HG03039 (cell line): ENCODE measurements around the gene PDE4DIP.
"Not testable (repeated sequence)": the region's sequence is repeated elsewhere in the genome, so short reads cannot be mapped to it uniquely, and the experiment has no call there.

Experiments
- ATAC-seq: cut with Tn5 transposase; IDR thresholded peaks from one replicate; pipeline ENCODE4 v1.9.1; 2021; ENCODE audit warnings: mild to moderate bottlenecking, moderate library complexity; ENCODE audit not compliant: unreplicated experiment

The PDE4DIP gene

GRCh38 chr1:148868924-148869633 is 24.9 kb downstream of the PDE4DIP start:
- not testable (repeated sequence) for ATAC-seq

DNA sequence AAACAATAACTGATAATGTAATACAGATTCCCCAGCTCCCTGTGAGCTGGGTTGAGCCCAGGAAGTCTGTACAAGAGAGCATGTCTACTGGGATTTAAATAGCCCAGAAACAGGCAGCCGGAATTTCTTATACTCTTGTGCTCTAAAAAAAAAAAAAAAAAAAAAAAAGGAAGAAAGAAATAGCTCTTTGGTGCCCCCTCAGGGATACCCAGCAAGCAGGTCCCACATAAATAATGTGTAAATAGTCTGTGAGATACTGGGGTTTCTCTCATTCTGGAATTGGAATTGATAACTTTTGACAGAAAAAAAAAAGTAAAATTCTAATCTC is 25.4 kb downstream of the PDE4DIP start:
- ATAC-seq = not testable (repeated sequence)

DNA sequence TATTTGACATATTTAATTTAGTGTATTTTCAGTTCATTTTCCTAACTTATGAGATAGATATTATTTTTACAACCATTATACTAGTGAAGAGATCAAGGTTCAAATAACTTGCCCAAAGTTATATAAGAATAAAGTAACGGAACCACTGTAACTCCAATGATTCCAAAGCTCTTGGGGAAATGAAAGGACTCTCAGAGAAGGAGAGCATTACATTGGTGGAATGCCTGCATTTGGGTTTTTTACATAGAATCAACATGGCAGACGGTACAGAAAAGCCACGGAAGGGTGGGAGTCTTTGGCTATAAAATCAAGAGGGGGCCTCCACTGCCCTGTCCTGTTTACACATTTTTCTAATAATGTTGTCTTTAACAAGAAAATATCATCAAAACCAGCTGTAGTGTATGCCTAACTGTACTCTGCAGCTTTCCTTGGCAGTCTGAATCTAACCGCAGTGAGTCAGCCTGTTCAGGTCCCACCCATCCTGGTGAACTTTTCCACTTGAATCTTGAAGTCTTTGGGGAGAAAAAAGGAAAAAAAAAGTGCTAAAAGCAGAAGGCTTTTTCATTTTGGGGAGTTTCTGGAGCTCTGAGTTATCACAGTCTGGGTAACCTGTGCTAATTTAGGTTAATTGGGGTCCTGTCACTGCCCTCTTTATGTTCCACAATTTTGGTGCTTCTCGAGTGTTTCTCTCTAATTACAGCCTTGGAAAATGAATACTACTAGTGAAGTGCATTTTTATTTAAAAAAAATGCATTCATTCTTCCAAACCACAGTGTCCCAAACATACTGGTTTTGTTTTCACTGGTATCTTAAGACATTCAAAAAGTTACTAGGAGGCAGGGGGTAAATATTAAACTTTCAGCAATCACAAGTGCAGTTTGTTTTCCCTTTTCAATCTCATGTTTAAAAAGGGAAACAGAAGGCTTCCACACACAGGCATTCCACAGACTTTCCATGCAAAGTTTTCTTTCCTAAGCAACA is 30.5 kb downstream of the PDE4DIP start:
- not testable (repeated sequence) for ATAC-seq

GRCh38 chr1:148879812-148880416 is 35.7 kb downstream of the PDE4DIP start:
- not testable (repeated sequence) for ATAC-seq

- not testable (repeated sequence) for ATAC-seq
Observed at GRCh38 chr1:148881261-148881660, 37.0 kb downstream of the PDE4DIP start.

- not testable (repeated sequence) for ATAC-seq
Observed at GRCh38 chr1:148885219-148885618, 41.0 kb downstream of the PDE4DIP start.

DNA sequence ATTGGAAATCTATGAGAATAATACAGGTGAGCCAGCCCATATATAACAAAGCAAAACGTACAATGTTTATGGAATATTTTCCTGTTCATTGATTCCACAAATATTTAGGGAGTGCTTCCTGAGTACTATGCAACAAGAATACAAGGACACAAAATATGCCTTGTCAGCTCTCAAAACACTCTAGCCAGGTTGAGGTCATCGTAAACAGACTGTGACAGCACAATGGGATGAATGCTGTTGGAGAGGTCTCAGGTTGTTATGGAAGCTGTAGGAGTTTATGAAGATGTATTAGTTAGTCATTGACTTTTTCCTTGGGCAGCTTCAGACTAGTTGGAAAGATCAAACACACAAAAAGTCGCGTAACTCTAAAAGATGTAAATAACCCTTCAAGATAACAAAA is 42.1 kb downstream of the PDE4DIP start:
- ATAC-seq = not testable (repeated sequence)

- not testable (repeated sequence) for ATAC-seq
Observed at GRCh38 chr1:148888597-148888996, 44.4 kb downstream of the PDE4DIP start.

- ATAC-seq = not testable (repeated sequence)
Observed at GRCh38 chr1:148889267-148890074, 45.2 kb downstream of the PDE4DIP start.

GRCh38 chr1:148890075-148890568 is 45.9 kb downstream of the PDE4DIP start:
- ATAC-seq = not testable (repeated sequence)

- not testable (repeated sequence) for ATAC-seq
Observed at GRCh38 chr1:148894360-148895352, 50.4 kb downstream of the PDE4DIP start.

GRCh38 chr1:148900026-148900425 is 55.8 kb downstream of the PDE4DIP start:
- ATAC-seq = not testable (repeated sequence)

DNA sequence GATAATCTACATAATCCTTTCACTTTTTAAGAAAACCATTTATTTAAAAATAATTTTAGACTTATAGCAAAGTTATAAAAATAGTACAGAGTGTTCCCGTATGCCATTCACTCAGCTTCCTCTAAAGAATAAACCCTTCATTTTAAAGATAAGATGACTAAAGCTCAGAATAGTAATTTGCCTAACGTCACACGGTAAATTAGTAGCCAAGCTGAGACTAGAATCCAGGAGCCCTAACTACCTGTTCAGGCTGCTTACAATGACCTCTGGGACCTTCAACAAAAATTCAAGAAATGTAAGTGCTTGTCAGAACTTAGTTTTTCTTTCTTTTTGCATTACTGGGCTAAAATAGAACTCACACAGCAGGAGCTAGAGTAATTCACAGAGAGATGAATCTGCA is 56.5 kb downstream of the PDE4DIP start:
- not testable (repeated sequence) for ATAC-seq

- not testable (repeated sequence) for ATAC-seq
Observed at GRCh38 chr1:148901150-148901952, 57.1 kb downstream of the PDE4DIP start.

- ATAC-seq = not testable (repeated sequence)
Observed at GRCh38 chr1:148901953-148902341, 57.7 kb downstream of the PDE4DIP start.

GRCh38 chr1:148909219-148909826 is 65.1 kb downstream of the PDE4DIP start:
- ATAC-seq = not testable (repeated sequence)

GRCh38 chr1:148911303-148911928 is 67.2 kb downstream of the PDE4DIP start:
- not testable (repeated sequence) for ATAC-seq
